HepG2 (cell line): Measurements from ENCODE around the gene PAFAH1B2.

Experiments
- CCAR2 ChIP-seq: fragments of 200-400 bp; formaldehyde crosslinking; optimal IDR thresholded peaks from 2 replicates; pipeline ENCODE3; 2018; ENCODE audit warnings: low read depth, mild to moderate bottlenecking, low read length, moderate library complexity
- CTCF ChIP-seq: sonication (generic); formaldehyde crosslinking; IDR thresholded peaks from 2 replicates; pipeline ENCODE4 v1.5.0; 2020; ENCODE audit warnings: mild to moderate bottlenecking, missing genetic modification reagents, moderate library complexity
- HDAC1 ChIP-seq: sonication (generic); formaldehyde crosslinking; IDR thresholded peaks from 2 replicates; pipeline ENCODE4 v1.5.1; 2020; ENCODE audit warnings: mild to moderate bottlenecking, missing genetic modification reagents
- KDM1A ChIP-seq: IDR thresholded peaks from 2 replicates; pipeline ENCODE4 v1.6.1; 2016; ENCODE audit warnings: missing compliant biosample characterization
- PCBP1 ChIP-seq: fragments of 200-400 bp; formaldehyde crosslinking; IDR thresholded peaks from 2 replicates; pipeline ENCODE4 v1.6.1; 2017; ENCODE audit warnings: mild to moderate bottlenecking, low read depth, low read length, borderline replicate concordance
- YEATS2 ChIP-seq: sonication (generic); formaldehyde crosslinking; IDR thresholded peaks from 2 replicates; pipeline ENCODE4 v1.4.0; 2020; ENCODE audit warnings: missing genetic modification reagents, borderline replicate concordance
- ZNF343 ChIP-seq: sonication (generic); formaldehyde crosslinking; IDR thresholded peaks from 2 replicates; pipeline ENCODE4 v1.4.0; 2020; ENCODE audit warnings: mild to moderate bottlenecking, missing genetic modification reagents
- ZNF75D ChIP-seq: sonication (generic); formaldehyde crosslinking; IDR thresholded peaks from 2 replicates; pipeline ENCODE4 v1.8.1; 2023; ENCODE audit warnings: missing genetic modification reagents, mild to moderate bottlenecking, borderline replicate concordance

- TF ChIP-seq CCAR2 = no peak
- no peak for TF ChIP-seq PCBP1
- TF ChIP-seq KDM1A (CRISPR knock-in tag) = no peak
- no peak for TF ChIP-seq CTCF
- TF ChIP-seq ZNF343 (CRISPR knock-in tag) = no peak
- TF ChIP-seq HDAC1 (CRISPR knock-in tag) = no peak
- no peak for TF ChIP-seq YEATS2 (CRISPR knock-in tag)
- TF ChIP-seq ZNF75D = no peak
Observed at GRCh38 chr11:117181586-117182550, 37.8 kb downstream of the PAFAH1B2 start.
